Non-pigmented ciliary epithelial cell (primary cell): ENCODE measurements around the gene ADRM1.

Experiments
- DNase-seq: peaks from one replicate; pipeline ENCODE4 v3.0.0-alpha.2; 2010; ENCODE audit warnings: low read depth

Gene ADRM1

GRCh38 chr20:62281161-62281933 lies 21.4 kb upstream of the ADRM1 start:
- no peak for DNase-seq

GRCh38 chr20:62282103-62282502 lies 20.7 kb upstream of the ADRM1 start:
- no peak for DNase-seq

GRCh38 chr20:62282877-62283503 lies 19.8 kb upstream of the ADRM1 start:
- no peak for DNase-seq

- DNase-seq: no peak
Measured at GRCh38 chr20:62284448-62284847, 18.3 kb upstream of the ADRM1 start.

GRCh38 chr20:62285151-62285550 lies 17.6 kb upstream of the ADRM1 start:
- DNase-seq: no peak

GRCh38 chr20:62285722-62286121 lies 17.1 kb upstream of the ADRM1 start:
- no peak for DNase-seq

GRCh38 chr20:62286493-62287064 lies 16.2 kb upstream of the ADRM1 start:
- no peak for DNase-seq

GRCh38 chr20:62287129-62287528 lies 15.7 kb upstream of the ADRM1 start:
- DNase-seq: no peak

GRCh38 chr20:62287759-62288534 lies 14.8 kb upstream of the ADRM1 start:
- no peak for DNase-seq

GRCh38 chr20:62288535-62289105 lies 14.2 kb upstream of the ADRM1 start:
- DNase-seq: no peak

- DNase-seq: no peak
Measured at GRCh38 chr20:62289131-62289530, 13.7 kb upstream of the ADRM1 start.

- DNase-seq: no peak
Measured at GRCh38 chr20:62289898-62290297, 12.9 kb upstream of the ADRM1 start.

- DNase-seq: no peak
Measured at GRCh38 chr20:62291251-62292066, 11.3 kb upstream of the ADRM1 start.

- DNase-seq: no peak
Measured at GRCh38 chr20:62292108-62292507, 10.7 kb upstream of the ADRM1 start.

- DNase-seq: no peak
Measured at GRCh38 chr20:62293111-62293784, 9.5 kb upstream of the ADRM1 start.

GRCh38 chr20:62293946-62294345 lies 8.9 kb upstream of the ADRM1 start:
- DNase-seq: no peak

GRCh38 chr20:62294516-62294915 lies 8.3 kb upstream of the ADRM1 start:
- DNase-seq: no peak

GRCh38 chr20:62296724-62297448 lies 5.9 kb upstream of the ADRM1 start:
- no peak for DNase-seq

GRCh38 chr20:62297449-62298227 lies 5.2 kb upstream of the ADRM1 start:
- no peak for DNase-seq
